NCI-H345 treated with DMSO at 0.1 percent for 48 hours (cell line): ENCODE measurements around the gene METTL15.
"Not testable (repeated sequence)": the region's sequence is repeated elsewhere in the genome, so short reads cannot be mapped to it uniquely, and the experiment has no call there.

Experiments used
- DNase-seq: peaks from one replicate; lab custom pipeline; 2025; ENCODE audit not compliant: unreplicated experiment; lab: John Stamatoyannopoulos, UW

METTL15 gene

DNA sequence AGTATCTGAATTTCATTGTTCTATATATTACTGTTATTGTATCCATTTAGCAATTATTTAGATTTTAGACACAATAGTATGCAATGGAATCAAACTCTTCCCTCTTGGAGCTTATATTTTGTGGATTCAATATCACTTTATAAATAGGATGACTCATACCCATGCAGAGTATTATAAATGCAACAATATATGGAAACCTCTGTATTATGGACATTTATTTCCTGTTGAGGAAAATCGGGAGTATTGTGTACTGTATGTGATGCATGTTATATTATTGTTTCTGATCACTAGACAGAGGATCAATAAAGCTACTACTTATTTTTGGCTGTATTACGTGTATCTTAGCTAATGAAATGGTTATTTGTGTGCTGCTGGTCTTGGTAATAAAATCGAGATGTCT is 770 bp downstream of the METTL15 start:
- no peak for DNase-seq

- DNase-seq: peak; percentile 63
Observed at GRCh38 chr11:28110108-28110820, 2.1 kb downstream of the METTL15 start.

- no peak for DNase-seq
Observed at GRCh38 chr11:28110821-28111200, 2.6 kb downstream of the METTL15 start.

DNA sequence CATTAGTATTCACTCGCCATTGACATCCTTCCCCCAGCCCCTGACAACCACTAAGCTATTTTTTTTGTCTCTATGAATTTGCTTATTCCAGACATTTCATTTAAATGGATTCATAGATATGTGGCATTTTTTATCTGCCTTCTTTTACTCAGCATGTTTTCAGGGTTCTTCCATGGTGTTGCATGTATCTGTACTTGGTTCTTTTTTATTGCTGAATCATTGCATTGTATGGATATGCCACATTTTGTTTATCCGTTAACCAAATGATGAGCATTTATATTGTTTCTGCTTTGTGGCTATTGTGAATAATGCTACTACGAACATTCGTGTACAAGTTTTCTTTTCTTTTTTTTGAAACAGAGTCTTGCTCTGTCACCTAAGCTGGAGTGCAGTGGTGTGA is 5.9 kb downstream of the METTL15 start:
- DNase-seq: no peak

- no peak for DNase-seq
Observed at GRCh38 chr11:28114731-28115130, 6.5 kb downstream of the METTL15 start.

DNA sequence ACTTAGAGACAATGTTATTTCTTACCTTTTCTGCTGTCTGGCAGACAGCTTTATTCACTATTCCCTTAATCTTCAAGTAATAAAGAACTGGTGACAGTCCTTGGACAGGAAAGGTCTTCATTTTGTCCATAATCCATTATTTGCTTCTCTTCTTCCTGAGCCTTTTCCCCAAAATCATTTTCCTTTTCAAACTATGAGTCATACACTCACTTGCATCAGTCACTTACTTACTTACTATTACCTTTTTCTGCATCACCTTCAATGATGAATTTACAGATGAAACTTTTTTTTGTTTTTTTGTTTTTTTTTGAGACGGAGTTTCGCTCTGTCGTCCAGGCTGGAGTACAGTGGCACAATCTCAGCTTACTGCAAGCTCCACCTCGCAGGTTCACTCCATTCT is 9.5 kb downstream of the METTL15 start:
- no peak for DNase-seq

DNA sequence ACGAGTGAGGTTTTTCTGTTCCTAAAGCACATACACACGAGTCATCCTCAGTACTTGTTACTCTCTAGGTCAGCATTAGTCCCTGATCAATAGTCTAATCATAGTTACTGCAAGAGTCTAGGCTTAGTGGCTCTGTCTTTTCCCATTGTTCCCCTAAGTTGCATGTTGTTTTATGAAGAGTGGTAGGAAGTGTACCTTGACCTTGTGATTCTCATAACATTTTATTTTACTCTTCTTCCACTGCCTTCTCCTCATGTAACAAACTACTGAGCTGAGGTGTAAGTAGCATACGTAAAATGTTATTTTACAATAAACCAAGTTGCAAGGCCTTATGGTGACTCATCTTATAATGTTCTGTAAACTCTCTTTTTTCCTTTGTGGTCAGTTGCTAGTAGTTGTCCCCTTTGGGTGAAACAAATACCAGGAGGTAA is 15.0 kb downstream of the METTL15 start:
- no peak for DNase-seq

DNA sequence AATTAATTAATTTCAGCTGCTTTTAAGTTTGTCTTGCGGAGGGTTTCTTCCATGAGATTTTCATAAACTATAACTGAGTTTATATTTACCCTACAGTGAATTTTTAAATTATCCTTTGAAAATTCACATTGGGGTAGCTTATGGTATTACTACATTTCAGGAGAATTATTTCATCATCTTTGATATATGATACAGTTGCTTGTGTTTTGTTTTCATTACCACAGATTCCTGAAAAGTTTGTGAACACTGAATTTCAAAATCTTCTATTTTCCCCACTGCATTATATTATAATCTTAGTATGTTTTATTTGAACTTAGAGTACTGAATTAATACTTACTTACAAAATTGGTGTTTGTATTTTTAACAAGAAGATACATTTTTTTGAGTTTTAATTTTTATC is 24.4 kb downstream of the METTL15 start:
- no peak for DNase-seq

GRCh38 chr11:28133146-28133545 is 25.0 kb downstream of the METTL15 start:
- no peak for DNase-seq

DNA sequence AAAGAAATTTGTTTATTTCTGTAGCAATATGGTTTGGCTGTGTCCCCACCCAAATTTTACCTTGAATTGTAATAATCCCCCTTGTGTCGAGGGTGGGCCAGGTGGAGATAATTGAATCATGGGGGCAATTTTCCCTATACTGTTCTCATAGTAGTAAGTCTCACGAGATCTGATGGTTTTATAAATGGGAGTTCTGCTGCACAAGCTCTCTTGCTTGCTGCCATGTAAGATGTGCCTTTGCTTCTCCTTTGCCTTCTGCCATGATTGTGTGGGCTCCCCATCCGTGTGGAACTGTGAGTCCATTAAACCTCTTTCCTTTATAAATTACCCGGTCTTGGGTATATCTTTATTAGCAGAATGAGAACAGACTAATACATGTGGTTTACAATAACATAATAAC is 28.0 kb downstream of the METTL15 start:
- DNase-seq: not testable (repeated sequence)

GRCh38 chr11:28137366-28137765 is 29.2 kb downstream of the METTL15 start:
- no peak for DNase-seq

- DNase-seq: no peak
Observed at GRCh38 chr11:28137832-28138231, 29.6 kb downstream of the METTL15 start.

DNA sequence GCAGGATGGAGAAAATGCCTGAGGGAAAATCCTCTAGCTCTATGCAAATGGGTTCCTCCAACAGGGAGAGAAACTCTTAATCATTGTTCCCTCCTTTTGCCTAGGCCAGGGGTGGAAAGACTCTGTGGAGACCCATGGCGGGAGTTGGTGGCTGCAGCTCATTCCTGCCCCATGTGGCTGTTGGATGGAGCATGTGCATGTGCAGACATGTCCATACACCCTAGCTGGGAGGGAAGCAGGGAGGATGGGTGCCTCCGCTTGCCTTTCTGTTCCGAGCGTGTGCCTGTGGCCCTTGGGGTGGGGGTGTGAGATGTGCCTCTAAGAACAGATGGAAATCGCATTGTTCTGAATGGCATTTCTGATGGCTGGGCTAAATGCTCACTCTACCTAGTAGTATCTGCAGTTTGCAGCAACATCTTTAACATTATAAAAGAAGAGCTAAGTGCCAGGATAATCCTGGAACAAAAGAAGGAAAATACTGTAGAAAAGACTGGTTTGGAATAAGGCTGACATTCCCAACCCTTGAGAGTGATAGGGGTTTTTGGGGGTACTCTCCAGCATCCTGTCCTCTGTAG is 31.7 kb downstream of the METTL15 start:
- DNase-seq: no peak

DNA sequence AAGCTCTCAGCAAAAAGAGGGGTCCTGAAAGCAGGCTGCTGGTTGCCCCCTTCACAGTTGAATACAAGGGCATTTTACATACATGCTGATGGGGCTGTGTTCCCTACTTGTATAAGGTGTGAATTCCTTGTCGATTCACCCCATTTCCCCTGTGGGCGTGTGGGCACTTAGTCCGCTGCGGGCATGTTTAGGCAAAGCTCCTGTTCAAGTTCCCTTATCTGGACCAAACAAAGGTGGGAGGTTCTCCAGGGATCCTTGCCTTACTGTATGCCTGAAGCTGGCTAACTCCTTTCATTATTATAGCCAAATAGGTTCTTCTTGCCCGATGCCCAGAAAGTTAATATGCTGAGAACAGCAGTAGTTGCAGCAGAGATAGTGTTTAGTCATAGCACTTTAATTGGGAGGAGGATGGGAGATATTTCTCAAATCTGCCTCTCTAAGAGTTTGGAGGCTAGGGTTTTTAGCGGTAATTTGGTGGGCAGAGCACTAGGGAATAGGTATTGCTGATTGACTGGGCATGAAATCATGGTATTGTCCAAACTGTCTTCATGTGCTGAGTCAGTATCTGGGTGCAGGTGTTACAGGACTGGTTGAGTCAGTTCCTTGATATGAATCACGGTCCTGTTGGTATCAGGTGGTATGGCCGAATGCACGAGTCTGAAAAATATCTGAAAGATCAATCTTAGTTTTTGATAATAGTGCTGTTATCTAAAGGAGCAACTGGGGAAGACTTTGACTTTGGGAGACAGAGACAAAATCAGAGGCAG is 32.7 kb downstream of the METTL15 start:
- no peak for DNase-seq

GRCh38 chr11:28142724-28143123 is 34.5 kb downstream of the METTL15 start:
- no peak for DNase-seq

DNA sequence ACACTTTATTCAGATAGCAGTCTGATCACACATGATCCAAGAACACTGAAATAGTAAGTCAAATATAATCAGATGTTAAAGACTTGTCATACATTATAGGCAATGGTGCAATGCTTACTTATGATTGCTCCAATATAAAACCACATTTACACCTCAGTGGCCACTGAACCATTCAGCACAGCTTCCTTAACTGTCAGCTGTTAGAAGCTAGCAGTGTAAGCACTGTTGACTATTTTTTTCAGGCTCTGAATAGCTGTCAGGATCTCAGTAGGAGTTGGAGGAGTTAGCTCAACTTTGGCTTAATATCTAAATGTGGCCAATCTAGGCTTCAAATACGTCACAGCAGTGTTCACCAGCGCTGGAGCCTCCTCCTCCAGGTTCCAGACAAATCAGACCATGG is 36.6 kb downstream of the METTL15 start:
- DNase-seq: no peak

DNA sequence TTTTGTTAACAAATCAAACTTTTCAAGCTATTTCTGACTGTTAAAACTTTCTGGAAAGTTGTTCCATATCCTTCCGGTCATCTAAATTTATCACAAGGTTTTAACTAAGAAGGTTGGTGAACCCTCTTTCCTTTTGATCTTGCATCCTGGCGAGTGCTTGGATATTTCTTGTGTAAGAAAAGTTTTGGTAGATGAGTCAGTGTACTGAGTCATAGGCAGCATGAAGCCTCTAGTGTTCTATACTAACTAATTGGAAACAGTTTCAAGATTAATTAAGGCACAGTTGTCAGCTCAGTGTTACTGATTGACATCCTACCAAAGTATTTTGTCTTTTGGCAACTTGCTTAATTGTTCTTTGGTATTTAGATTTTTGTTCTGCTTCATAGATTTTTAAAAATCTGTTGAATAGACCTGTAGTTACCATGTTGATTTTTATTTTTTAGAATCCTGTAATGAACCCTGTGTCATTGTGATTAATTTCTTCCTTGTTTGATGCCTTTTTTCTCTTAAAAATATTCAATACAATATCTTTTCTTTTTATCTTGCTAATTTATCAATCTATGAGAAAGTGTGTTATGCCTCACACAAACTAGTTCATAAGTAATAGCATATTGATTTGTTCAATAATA is 38.0 kb downstream of the METTL15 start:
- DNase-seq: no peak

- DNase-seq: no peak
Observed at GRCh38 chr11:28152743-28153142, 44.6 kb downstream of the METTL15 start.

- no peak for DNase-seq
Observed at GRCh38 chr11:28153586-28153985, 45.4 kb downstream of the METTL15 start.

GRCh38 chr11:28168718-28169117 is 60.5 kb downstream of the METTL15 start:
- DNase-seq: no peak

- no peak for DNase-seq
Observed at GRCh38 chr11:28169816-28170215, 61.6 kb downstream of the METTL15 start.

- no peak for DNase-seq
Observed at GRCh38 chr11:28170759-28171158, 62.6 kb downstream of the METTL15 start.
